ENCODE measurements around the gene CEP85. TPM values are rescaled to one million over a fixed set of nuclear protein-coding genes. Genes with fewer than 3 reads are reported as not detected.

The CEP85 gene
- total and polyA plus RNA-seq, 10 of the 15 experiments (the other 5 are each of a cell fraction or from before 2014, with no cell fraction given) = 8.4 to 26.8 (median 21.5) TPM

GRCh38 chr1:26324550-26324949 is 90.5 kb downstream of the CEP85 start (continued):
- TF ChIP-seq, protein P1, sequence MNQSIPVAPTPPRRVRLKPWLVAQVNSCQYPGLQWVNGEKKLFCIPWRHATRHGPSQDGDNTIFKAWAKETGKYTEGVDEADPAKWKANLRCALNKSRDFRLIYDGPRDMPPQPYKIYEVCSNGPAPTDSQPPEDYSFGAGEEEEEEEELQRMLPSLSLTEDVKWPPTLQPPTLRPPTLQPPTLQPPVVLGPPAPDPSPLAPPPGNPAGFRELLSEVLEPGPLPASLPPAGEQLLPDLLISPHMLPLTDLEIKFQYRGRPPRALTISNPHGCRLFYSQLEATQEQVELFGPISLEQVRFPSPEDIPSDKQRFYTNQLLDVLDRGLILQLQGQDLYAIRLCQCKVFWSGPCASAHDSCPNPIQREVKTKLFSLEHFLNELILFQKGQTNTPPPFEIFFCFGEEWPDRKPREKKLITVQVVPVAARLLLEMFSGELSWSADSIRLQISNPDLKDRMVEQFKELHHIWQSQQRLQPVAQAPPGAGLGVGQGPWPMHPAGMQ (IDR thresholded peaks at IDR 0.05; ENCODE audit: borderline replicate concordance) = no peak
- TF ChIP-seq SMAD5 (IDR thresholded peaks at IDR 0.05; ENCODE audit: low read depth) (no peak), SUZ12 (IDR thresholded peaks at IDR 0.05; ENCODE audit: unreplicated experiment) (no peak), NR2C2 (IDR thresholded peaks at IDR 0.05; ENCODE audit: borderline replicate concordance, control insufficient read depth, insufficient read length, low read depth) (no peak), SRF (IDR thresholded peaks at IDR 0.05; ENCODE audit: low read depth in 2 of 2, low read length in 2 of 2) (no peak)
- TF ChIP-seq, protein P2, sequence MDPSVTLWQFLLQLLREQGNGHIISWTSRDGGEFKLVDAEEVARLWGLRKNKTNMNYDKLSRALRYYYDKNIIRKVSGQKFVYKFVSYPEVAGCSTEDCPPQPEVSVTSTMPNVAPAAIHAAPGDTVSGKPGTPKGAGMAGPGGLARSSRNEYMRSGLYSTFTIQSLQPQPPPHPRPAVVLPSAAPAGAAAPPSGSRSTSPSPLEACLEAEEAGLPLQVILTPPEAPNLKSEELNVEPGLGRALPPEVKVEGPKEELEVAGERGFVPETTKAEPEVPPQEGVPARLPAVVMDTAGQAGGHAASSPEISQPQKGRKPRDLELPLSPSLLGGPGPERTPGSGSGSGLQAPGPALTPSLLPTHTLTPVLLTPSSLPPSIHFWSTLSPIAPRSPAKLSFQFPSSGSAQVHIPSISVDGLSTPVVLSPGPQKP (IDR thresholded peaks at IDR 0.05; ENCODE audit: low read depth, low read length) = no peak

GRCh38 chr1:26327956-26328362 is 94.0 kb downstream of the CEP85 start:
- 73% methylated on average over 8 of the region's 8 CpGs for WGBS (ENCODE audit: insufficient coverage, insufficient replicate concordance, low lambda C conversion rate, missing lambda C conversion rate)
- Histone ChIP-seq H3K9me3 (replicated peaks; ENCODE audit: control insufficient read depth, insufficient read depth, low read length) (no peaks in the 10 kb centered on the region), H3K4me3 (no peak overlapping the region), H3K27me3 (replicated peaks in 1 of 2; ENCODE audit: control insufficient read depth in 2 of 2, insufficient read depth in 2 of 2, low read length in 1 of 2) (no peaks in the 10 kb centered on the region; a peak in 1 of 4 replicates), H2AFZ (ENCODE audit: control insufficient read depth, low read depth, low read length) (no peak overlapping the region), H3K4me2 (ENCODE audit: control insufficient read depth, insufficient read depth) (no peak overlapping the region), H4K20me1 (ENCODE audit: control insufficient read depth, insufficient read depth) (no peaks in the 10 kb centered on the region), H3K27ac (ENCODE audit: control insufficient read depth, insufficient read depth) (no peak overlapping the region), H3K4me1 (ENCODE audit: control insufficient read depth, insufficient read depth, low read length) (no peaks in the 10 kb centered on the region), H3K36me3 (ENCODE audit: control insufficient read depth in 2 of 2, insufficient read depth in 2 of 2, low read length in 1 of 2) (no peaks in the 10 kb centered on the region), H3K79me2 (ENCODE audit: control insufficient read depth, insufficient read depth, low read length) (no peaks in the 10 kb centered on the region), H3K9ac (ENCODE audit: control insufficient read depth, insufficient read depth, low read length) (no peak overlapping the region)
- SMC1A ChIA-PET (ENCODE audit: uncharacterized antibody, unreplicated experiment) = interaction anchor here (1.0 to 14.9 kb wide), 2 partner anchors 40 to 53 kb away, joined by 3 to 474 read pairs; no protein-coding TSS in a partner anchor
- in situ Hi-C loops (cut with MboI) = no loop called here
- RAD21 ChIA-PET (ENCODE audit: unreplicated experiment) = interaction anchor here (1.5 to 1.6 kb wide), 2 partner anchors 40 to 43 kb away, joined by 5 to 7 read pairs; no protein-coding TSS in a partner anchor
- intact Hi-C loops (cut with micrococcal nuclease; ENCODE audit: unreplicated experiment) = no loop called here
- CTCF ChIA-PET = interaction anchor here (0.8 to 7.3 kb wide), 6 partner anchors 19 to 158 kb away, joined by 3 to 47 read pairs (median 4); partner anchors contain the start of gene ZNF593
- POLR2A ChIA-PET = no interaction called here
- no peak for FAIRE-seq
- peak; percentile 49 for ATAC-seq
- no TSS peak for BruUV-seq (replicated peaks)
- TF ChIP-seq GABPA (IDR thresholded peaks at IDR 0.05; ENCODE audit: low read depth) (no peak), MTA3 (IDR thresholded peaks at IDR 0.05; ENCODE audit: borderline replicate concordance, low read length) (no peak), SREBF1 (IDR thresholded peaks at IDR 0.05; ENCODE audit: low read length) (no peak), FOXK2 (IDR thresholded peaks at IDR 0.05) (no peak), SMARCA5 (IDR thresholded peaks at IDR 0.05) (no peak), PML (IDR thresholded peaks at IDR 0.05; ENCODE audit: low read length) (no peak), KAT2A (conservative IDR thresholded peaks at IDR 0.05; ENCODE audit: control insufficient read depth, low read depth, low read length) (no peak), BRCA1 (IDR thresholded peaks at IDR 0.05; ENCODE audit: low read depth, low read length) (no peak), CBFB (IDR thresholded peaks at IDR 0.05; ENCODE audit: low read depth) (no peak), ZSCAN29 (IDR thresholded peaks at IDR 0.05) (no peak), NR2F1 (conservative IDR thresholded peaks at IDR 0.05) (no peak)
- DNase-seq (ENCODE audit: low read depth, low spot score) = no peak
